ENCODE measurements around the gene INMT. TPM values are rescaled to one million over a fixed set of nuclear protein-coding genes. Genes with fewer than 3 reads are reported as not detected.

The INMT gene
- total and polyA plus RNA-seq, 2 experiments from 2014 or later, result 0.79 to 1.1 TPM

DNA sequence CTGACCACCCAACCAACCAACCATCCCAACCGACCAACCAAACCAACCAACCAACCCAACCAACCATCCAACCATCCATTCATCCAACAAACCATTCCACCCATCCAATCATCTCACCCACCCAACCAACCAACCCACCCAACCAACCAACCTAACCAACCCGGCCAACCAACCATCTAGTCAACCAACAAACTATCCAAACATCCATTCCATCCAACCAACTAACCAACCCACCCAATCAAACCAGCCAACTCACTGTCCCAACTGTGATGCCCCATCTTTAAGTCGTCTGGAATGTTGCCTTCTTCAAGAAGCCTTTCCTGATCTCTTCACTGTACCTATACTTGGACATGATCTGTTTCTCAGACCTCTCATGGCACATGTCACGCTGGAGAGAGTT, 50.9 kb downstream of the INMT start:
- Histone ChIP-seq H3F3A (replicated peaks; ENCODE audit: low read depth) (no peaks in the 10 kb centered on the region), H3K79me2 (replicated peaks; ENCODE audit: insufficient read depth) (no peaks in the 10 kb centered on the region), H3K4me1 (ENCODE audit: insufficient read depth) (no peaks in the 10 kb centered on the region), H2AFZ (no peak overlapping the region), H3K27ac (ENCODE audit: low read depth) (no peak overlapping the region), H3K27me3 (ENCODE audit: insufficient read depth) (no peaks in the 10 kb centered on the region), H3K36me3 (ENCODE audit: insufficient read depth) (no peaks in the 10 kb centered on the region), H3K4me3 (no peak overlapping the region), H3K4me2 (no peak overlapping the region), H3K9me2 (ENCODE audit: insufficient read depth) (no peaks in the 10 kb centered on the region), H4K20me1 (replicated peaks; ENCODE audit: insufficient read depth) (no peaks in the 10 kb centered on the region; the same call in 1 of the 2 replicates)
- Mint-ChIP-seq H3K4me1 (no peaks in the 10 kb centered on the region), H3K9me3 (no peaks in the 10 kb centered on the region; the same call in 2 of the 3 replicates), H3K27me3 (ENCODE audit: insufficient read depth, low read depth, poor library complexity) (peaks cover 5% of the 10 kb centered on the region), H3K36me3 (ENCODE audit: low read depth) (peaks cover 4% of the 10 kb centered on the region; the same call in 1 of the 3 replicates), H3K27ac (no peak overlapping the region), H3K4me3 (no peak overlapping the region)
- no peak for ATAC-seq
- TF ChIP-seq JUNB (IDR thresholded peaks at IDR 0.05; ENCODE audit: unreplicated experiment) (no peak), CREB1 (CRISPR knock-in tag; IDR thresholded peaks at IDR 0.05; ENCODE audit: low read depth) (no peak), EZH2phosphoT487 (IDR thresholded peaks at IDR 0.05; ENCODE audit: unreplicated experiment) (no peak), STAT1 (IDR thresholded peaks at IDR 0.05; ENCODE audit: unreplicated experiment) (no peak), ZNF331 (CRISPR knock-in tag; IDR thresholded peaks at IDR 0.05; ENCODE audit: low read depth) (no peak), EZH2 (IDR thresholded peaks at IDR 0.05; ENCODE audit: low read depth, unreplicated experiment) (no peak)
- TF ChIP-seq, protein P1, sequence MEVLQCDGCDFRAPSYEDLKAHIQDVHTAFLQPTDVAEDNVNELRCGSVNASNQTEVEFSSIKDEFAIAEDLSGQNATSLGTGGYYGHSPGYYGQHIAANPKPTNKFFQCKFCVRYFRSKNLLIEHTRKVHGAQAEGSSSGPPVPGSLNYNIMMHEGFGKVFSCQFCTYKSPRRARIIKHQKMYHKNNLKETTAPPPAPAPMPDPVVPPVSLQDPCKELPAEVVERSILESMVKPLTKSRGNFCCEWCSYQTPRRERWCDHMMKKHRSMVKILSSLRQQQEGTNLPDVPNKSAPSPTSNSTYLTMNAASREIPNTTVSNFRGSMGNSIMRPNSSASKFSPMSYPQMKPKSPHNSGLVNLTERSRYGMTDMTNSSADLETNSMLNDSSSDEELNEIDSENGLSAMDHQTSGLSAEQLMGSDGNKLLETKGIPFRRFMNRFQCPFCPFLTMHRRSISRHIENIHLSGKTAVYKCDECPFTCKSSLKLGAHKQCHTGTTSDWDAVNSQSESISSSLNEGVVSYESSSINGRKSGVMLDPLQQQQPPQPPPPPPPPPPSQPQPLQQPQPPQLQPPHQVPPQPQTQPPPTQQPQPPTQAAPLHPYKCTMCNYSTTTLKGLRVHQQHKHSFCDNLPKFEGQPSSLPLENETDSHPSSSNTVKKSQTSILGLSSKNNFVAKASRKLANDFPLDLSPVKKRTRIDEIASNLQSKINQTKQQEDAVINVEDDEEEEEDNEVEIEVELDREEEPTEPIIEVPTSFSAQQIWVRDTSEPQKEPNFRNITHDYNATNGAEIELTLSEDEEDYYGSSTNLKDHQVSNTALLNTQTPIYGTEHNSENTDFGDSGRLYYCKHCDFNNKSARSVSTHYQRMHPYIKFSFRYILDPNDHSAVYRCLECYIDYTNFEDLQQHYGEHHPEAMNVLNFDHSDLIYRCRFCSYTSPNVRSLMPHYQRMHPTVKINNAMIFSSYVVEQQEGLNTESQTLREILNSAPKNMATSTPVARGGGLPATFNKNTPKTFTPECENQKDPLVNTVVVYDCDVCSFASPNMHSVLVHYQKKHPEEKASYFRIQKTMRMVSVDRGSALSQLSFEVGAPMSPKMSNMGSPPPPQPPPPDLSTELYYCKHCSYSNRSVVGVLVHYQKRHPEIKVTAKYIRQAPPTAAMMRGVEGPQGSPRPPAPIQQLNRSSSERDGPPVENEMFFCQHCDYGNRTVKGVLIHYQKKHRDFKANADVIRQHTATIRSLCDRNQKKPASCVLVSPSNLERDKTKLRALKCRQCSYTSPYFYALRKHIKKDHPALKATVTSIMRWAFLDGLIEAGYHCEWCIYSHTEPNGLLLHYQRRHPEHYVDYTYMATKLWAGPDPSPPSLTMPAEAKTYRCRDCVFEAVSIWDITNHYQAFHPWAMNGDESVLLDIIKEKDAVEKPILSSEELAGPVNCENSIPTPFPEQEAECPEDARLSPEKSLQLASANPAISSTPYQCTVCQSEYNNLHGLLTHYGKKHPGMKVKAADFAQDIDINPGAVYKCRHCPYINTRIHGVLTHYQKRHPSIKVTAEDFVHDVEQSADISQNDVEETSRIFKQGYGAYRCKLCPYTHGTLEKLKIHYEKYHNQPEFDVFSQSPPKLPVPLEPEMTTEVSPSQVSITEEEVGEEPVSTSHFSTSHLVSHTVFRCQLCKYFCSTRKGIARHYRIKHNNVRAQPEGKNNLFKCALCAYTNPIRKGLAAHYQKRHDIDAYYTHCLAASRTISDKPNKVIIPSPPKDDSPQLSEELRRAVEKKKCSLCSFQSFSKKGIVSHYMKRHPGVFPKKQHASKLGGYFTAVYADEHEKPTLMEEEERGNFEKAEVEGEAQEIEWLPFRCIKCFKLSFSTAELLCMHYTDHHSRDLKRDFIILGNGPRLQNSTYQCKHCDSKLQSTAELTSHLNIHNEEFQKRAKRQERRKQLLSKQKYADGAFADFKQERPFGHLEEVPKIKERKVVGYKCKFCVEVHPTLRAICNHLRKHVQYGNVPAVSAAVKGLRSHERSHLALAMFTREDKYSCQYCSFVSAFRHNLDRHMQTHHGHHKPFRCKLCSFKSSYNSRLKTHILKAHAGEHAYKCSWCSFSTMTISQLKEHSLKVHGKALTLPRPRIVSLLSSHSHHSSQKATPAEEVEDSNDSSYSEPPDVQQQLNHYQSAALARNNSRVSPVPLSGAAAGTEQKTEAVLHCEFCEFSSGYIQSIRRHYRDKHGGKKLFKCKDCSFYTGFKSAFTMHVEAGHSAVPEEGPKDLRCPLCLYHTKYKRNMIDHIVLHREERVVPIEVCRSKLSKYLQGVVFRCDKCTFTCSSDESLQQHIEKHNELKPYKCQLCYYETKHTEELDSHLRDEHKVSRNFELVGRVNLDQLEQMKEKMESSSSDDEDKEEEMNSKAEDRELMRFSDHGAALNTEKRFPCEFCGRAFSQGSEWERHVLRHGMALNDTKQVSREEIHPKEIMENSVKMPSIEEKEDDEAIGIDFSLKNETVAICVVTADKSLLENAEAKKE (CRISPR knock-in tag; IDR thresholded peaks at IDR 0.05), result no peak
- DNase-seq (ENCODE audit: low spot score), result no peak

All from GM23338 (cell line).